GM12878 (cell line): ENCODE data around the gene FASN. TPM values are rescaled to one million over a fixed set of nuclear protein-coding genes. Genes with fewer than 3 reads are reported as not detected.

ENCODE experiments used
- ATAC-seq: fragments of 200-7000 bp; cut with Tn5 transposase; 3 replicates; pipeline ENCODE4 v1.9.1; 2020; ENCODE audit warnings: mild to moderate bottlenecking, moderate library complexity
- BruUV-seq: library from RNA; stranded (reverse); fragments of 400-500 nt; replicated peaks from 2 replicates; lab custom pipeline; 2021; lab: Mats Ljungman, UMichigan
- CTCF ChIA-PET: fragments of 300-600 bp; sonication (Branson Sonifier 250); formaldehyde crosslinking; extraction: SDS; loops from one replicate; lab custom pipeline; 2021; ENCODE audit warnings: inconsistent platforms; lab: Yijun Ruan, JAX
- POLR2A ChIA-PET: fragments of 350-600 bp; formaldehyde crosslinking; extraction: SDS; loops from one replicate; lab custom pipeline; 2021; ENCODE audit warnings: inconsistent platforms; lab: Charles Lee
- RAD21 ChIA-PET: fragments of 300-600 bp; sonication (Branson Sonifier 250); formaldehyde crosslinking; loops from one replicate; lab custom pipeline; 2023; ENCODE audit warnings: antibody characterized with exemption; ENCODE audit not compliant: unreplicated experiment; lab: Charles Lee
- SMC1A ChIA-PET: fragments of 300-600 bp; sonication (Branson Sonifier 250); formaldehyde crosslinking; loops from one replicate; lab custom pipeline; 2023; ENCODE audit not compliant: unreplicated experiment, uncharacterized antibody; lab: Charles Lee
- DNase-seq: peaks from one replicate; pipeline ENCODE4 v3.0.0-alpha.2; 2011; ENCODE audit warnings: low read depth, low spot score
- FAIRE-seq: peaks from 3 replicates; lab custom pipeline; 2011; peaks lifted over from hg19 to GRCh38; lab: Jason Lieb, UNC
- H2AFZ ChIP-seq: 2 replicates; pipeline ENCODE4 v1.6.0; 2011; ENCODE audit warnings: low read depth, low read length, control low read depth; ENCODE audit not compliant: control insufficient read depth
- H3K27ac ChIP-seq: 2 replicates; pipeline ENCODE4 v1.5.1; 2011; ENCODE audit warnings: control low read depth; ENCODE audit not compliant: control insufficient read depth, insufficient read depth
- H3K27me3 ChIP-seq, 2 experiments: replicated peaks in 1 of 2; 2 replicates each; pipeline versions ENCODE4 v1.6.0 to v1.6.1; 2011; ENCODE audit warnings: low read length in 1 of 2; ENCODE audit not compliant: control insufficient read depth in 2 of 2, insufficient read depth in 2 of 2
- H3K36me3 ChIP-seq, 2 experiments: 2 replicates each; pipeline ENCODE4 v1.5.1; 2011; ENCODE audit warnings: low read length in 1 of 2; ENCODE audit not compliant: control insufficient read depth in 2 of 2, insufficient read depth in 2 of 2
- H3K4me1 ChIP-seq: 2 replicates; pipeline ENCODE4 v1.6.1; 2011; ENCODE audit warnings: mild to moderate bottlenecking, low read length, moderate library complexity, mixed read lengths; ENCODE audit not compliant: control insufficient read depth, insufficient read depth
- H3K4me2 ChIP-seq: 2 replicates; pipeline ENCODE4 v1.6.0; 2011; ENCODE audit warnings: control low read depth; ENCODE audit not compliant: control insufficient read depth, insufficient read depth
- H3K4me3 ChIP-seq: fragments of 200-600 bp; sonication (generic); 2 replicates; pipeline ENCODE4 v1.5.1; 2016
- H3K79me2 ChIP-seq: 2 replicates; pipeline ENCODE4 v1.6.0; 2011; ENCODE audit warnings: low read length; ENCODE audit not compliant: control insufficient read depth, insufficient read depth
- H3K9ac ChIP-seq: 2 replicates; pipeline ENCODE4 v1.8.0; 2011; ENCODE audit warnings: low read length, control low read depth, mixed read lengths; ENCODE audit not compliant: control insufficient read depth, insufficient read depth
- H3K9me3 ChIP-seq: replicated peaks from 3 replicates; pipeline ENCODE4 v1.5.1; 2011; ENCODE audit warnings: mild to moderate bottlenecking, low read length; ENCODE audit not compliant: control insufficient read depth, insufficient read depth
- H4K20me1 ChIP-seq: 2 replicates; pipeline ENCODE4 v1.6.0; 2011; ENCODE audit not compliant: control insufficient read depth, insufficient read depth
- CBFB ChIP-seq: IDR thresholded peaks from 2 replicates; pipeline ENCODE4 v1.6.1; 2016; ENCODE audit warnings: antibody characterized with exemption, low read depth
- HCFC1 ChIP-seq: fragments of 150-350 bp; IDR thresholded peaks from 2 replicates; pipeline ENCODE4 v1.6.1; 2014; ENCODE audit warnings: low read length
- NFXL1 ChIP-seq: fragments of 450-650 bp; IDR thresholded peaks from 2 replicates; pipeline ENCODE4 v1.6.1; 2017; ENCODE audit warnings: antibody characterized with exemption, mild to moderate bottlenecking, borderline replicate concordance
- NR2C2 ChIP-seq: IDR thresholded peaks from 2 replicates; pipeline ENCODE4 v1.6.1; 2011; ENCODE audit warnings: borderline replicate concordance, low read depth; ENCODE audit not compliant: control insufficient read depth, insufficient read length
- RAD51 ChIP-seq: fragments of 450-650 bp; IDR thresholded peaks from 2 replicates; pipeline ENCODE4 v1.6.1; 2016; ENCODE audit warnings: moderate library complexity, mild to moderate bottlenecking, inconsistent platforms
- RUNX3 ChIP-seq: IDR thresholded peaks from 2 replicates; pipeline ENCODE4 v1.6.1; 2012; ENCODE audit warnings: low read length, inconsistent platforms
- SMAD1 ChIP-seq: fragments of 450-650 bp; IDR thresholded peaks from 2 replicates; pipeline ENCODE4 v1.6.1; 2018; ENCODE audit warnings: mild to moderate bottlenecking, low read depth; ENCODE audit not compliant: partially characterized antibody
- STAT3 ChIP-seq: IDR thresholded peaks from 2 replicates; pipeline ENCODE4 v1.6.1; 2011; ENCODE audit warnings: low read depth, low read length, improper control_type of control experiment
- ZNF207 ChIP-seq: fragments of 450-650 bp; IDR thresholded peaks from 2 replicates; pipeline ENCODE4 v1.6.1; 2014; ENCODE audit warnings: antibody characterized with exemption, mild to moderate bottlenecking, borderline replicate concordance
- WGBS: methylation state at CpG from one replicate; pipeline ENCODE4 v1.1.6; 2016; ENCODE audit warnings: low lambda C conversion rate; ENCODE audit not compliant: insufficient replicate concordance, insufficient coverage; ENCODE audit errors: missing lambda C conversion rate; 5-methylcytosine and 5-hydroxymethylcytosine counted together
- in situ Hi-C: fragments of 300-500 bp; cut with MboI; formaldehyde crosslinking; loops from 9 replicates; pipeline ENCODE4 v1.14.3; 2018; ENCODE audit warnings: mixed read lengths
- intact Hi-C: fragments of 100-400 bp; cut with micrococcal nuclease; formaldehyde crosslinking; loops from one replicate; pipeline ENCODE4 v1.14.2; 2022; ENCODE audit not compliant: unreplicated experiment
- polyA plus RNA-seq, 11 experiments: library from polyadenylated mRNA; depleted of rRNA in 4 of 11; unstranded in 6 of 11; stranded (reverse) in 5 of 11; fragments of >200 nt; fragmentation: Nextera tagmentation in 4 of 11; fragmentation: Illumina TruSeq in 1 of 11; extraction: Ambion mirVana in 4 of 11; extraction: Trizol in 1 of 11; gene quantifications; 1 replicate in 1 of 11; 2 replicates in 10 of 11; pipeline versions ENCODE4 v1.2.1 to v1.2.3, GENCODE V29; 2011 to 2016; ENCODE audit warnings: inconsistent platforms in 2 of 11, missing spikeins in 2 of 11, low read depth in 1 of 11
- total RNA-seq, 4 experiments: library from RNA; depleted of rRNA in 3 of 4; stranded (reverse); fragments of >200 nt in 3 of 4; fragmentation: Illumina TruSeq in 1 of 4; extraction: Trizol in 1 of 4; gene quantifications; 2 replicates each; pipeline versions ENCODE4 v1.2.1 to v1.2.3, GENCODE V29; 2013 to 2021
- TF ChIP-seq, protein P1 (sequence below): fragments of 450-650 bp; IDR thresholded peaks from 2 replicates; pipeline ENCODE4 v1.6.1; 2016; ENCODE audit warnings: mild to moderate bottlenecking, moderate library complexity, borderline replicate concordance
- TF ChIP-seq, protein P2 (sequence below): fragments of 450-650 bp; IDR thresholded peaks from 2 replicates; pipeline ENCODE4 v1.6.1; 2017; ENCODE audit warnings: low read depth, mild to moderate bottlenecking, moderate library complexity

Gene FASN
- total and polyA plus RNA-seq, 10 of the 15 experiments (the other 5 are each of a cell fraction or from before 2014, with no cell fraction given): 0.19 to 333 (median 30.4) TPM

GRCh38 chr17:82064433-82065192 is 33.4 kb downstream of the FASN start:
- ChIA-PET SMC1A (interaction anchor here (2.2 kb wide), 1 partner anchor 27 kb away, joined by 5 read pairs; the partner anchor contains the start of gene DCXR), RAD21 (no interaction called here), CTCF (interaction anchor here (0.7 to 1.0 kb wide), 2 partner anchors 34 to 101 kb away, joined by 3 to 4 read pairs; no protein-coding TSS in a partner anchor)
- Histone ChIP-seq H3K9me3 (no peaks in the 10 kb centered on the region), H4K20me1 (no peaks in the 10 kb centered on the region), H3K4me1 (peaks cover 8% of the 10 kb centered on the region), H3K9ac (peak overlapping the region; percentile 90), H3K79me2 (peaks cover 20% of the 10 kb centered on the region), H3K27me3 (no peaks in the 10 kb centered on the region), H3K36me3 (peaks cover 3 to 15% of the 10 kb centered on the region in 2 experiments; a peak in 3 of 4 replicates), H3K27ac (peak overlapping the region; percentile 65), H3K4me2 (peak overlapping the region; percentile 82), H3K4me3 (peak overlapping the region; percentile 90)
- peak; percentile 70 for ATAC-seq
- no peak for FAIRE-seq
- no peak for DNase-seq
- 7% methylated on average over 36 of the region's 36 CpGs for WGBS
- in situ Hi-C loops: no loop called here
- BruUV-seq: TSS peak; percentile 73
- TF ChIP-seq CBFB (no peak), NR2C2 (no peak), SMAD1 (no peak), ZNF207 (no peak), NFXL1 (no peak), STAT3 (no peak), HCFC1 (no peak), RAD51 (no peak), RUNX3 (no peak)
- TF ChIP-seq, protein P1, sequence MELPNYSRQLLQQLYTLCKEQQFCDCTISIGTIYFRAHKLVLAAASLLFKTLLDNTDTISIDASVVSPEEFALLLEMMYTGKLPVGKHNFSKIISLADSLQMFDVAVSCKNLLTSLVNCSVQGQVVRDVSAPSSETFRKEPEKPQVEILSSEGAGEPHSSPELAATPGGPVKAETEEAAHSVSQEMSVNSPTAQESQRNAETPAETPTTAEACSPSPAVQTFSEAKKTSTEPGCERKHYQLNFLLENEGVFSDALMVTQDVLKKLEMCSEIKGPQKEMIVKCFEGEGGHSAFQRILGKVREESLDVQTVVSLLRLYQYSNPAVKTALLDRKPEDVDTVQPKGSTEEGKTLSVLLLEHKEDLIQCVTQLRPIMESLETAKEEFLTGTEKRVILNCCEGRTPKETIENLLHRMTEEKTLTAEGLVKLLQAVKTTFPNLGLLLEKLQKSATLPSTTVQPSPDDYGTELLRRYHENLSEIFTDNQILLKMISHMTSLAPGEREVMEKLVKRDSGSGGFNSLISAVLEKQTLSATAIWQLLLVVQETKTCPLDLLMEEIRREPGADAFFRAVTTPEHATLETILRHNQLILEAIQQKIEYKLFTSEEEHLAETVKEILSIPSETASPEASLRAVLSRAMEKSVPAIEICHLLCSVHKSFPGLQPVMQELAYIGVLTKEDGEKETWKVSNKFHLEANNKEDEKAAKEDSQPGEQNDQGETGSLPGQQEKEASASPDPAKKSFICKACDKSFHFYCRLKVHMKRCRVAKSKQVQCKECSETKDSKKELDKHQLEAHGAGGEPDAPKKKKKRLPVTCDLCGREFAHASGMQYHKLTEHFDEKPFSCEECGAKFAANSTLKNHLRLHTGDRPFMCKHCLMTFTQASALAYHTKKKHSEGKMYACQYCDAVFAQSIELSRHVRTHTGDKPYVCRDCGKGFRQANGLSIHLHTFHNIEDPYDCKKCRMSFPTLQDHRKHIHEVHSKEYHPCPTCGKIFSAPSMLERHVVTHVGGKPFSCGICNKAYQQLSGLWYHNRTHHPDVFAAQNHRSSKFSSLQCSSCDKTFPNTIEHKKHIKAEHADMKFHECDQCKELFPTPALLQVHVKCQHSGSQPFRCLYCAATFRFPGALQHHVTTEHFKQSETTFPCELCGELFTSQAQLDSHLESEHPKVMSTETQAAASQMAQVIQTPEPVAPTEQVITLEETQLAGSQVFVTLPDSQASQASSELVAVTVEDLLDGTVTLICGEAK: no peak
- TF ChIP-seq, protein P2, sequence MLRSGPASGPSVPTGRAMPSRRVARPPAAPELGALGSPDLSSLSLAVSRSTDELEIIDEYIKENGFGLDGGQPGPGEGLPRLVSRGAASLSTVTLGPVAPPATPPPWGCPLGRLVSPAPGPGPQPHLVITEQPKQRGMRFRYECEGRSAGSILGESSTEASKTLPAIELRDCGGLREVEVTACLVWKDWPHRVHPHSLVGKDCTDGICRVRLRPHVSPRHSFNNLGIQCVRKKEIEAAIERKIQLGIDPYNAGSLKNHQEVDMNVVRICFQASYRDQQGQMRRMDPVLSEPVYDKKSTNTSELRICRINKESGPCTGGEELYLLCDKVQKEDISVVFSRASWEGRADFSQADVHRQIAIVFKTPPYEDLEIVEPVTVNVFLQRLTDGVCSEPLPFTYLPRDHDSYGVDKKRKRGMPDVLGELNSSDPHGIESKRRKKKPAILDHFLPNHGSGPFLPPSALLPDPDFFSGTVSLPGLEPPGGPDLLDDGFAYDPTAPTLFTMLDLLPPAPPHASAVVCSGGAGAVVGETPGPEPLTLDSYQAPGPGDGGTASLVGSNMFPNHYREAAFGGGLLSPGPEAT: no peak
- TF ChIP-seq, all 136 proteins: peak for 0
- H2AFZ ChIP-seq: no peak overlapping the region; the same call in 1 of the 2 replicates
- intact Hi-C loops: no loop called here
- POLR2A ChIA-PET: interaction anchor here (0.6 to 0.8 kb wide), 2 partner anchors 11 to 31 kb away, joined by 3 read pairs; no protein-coding TSS in a partner anchor
